Pons (tissue), 1 donor: ENCODE results near the gene TAF11.
"Not testable (repeated sequence)": the region's sequence is repeated elsewhere in the genome, so short reads cannot be mapped to it uniquely, and the experiment has no call there.

Source experiments
- DNase-seq: peaks from one replicate; pipeline ENCODE4 v3.0.0-alpha.2; 2016; ENCODE audit warnings: low spot score

The TAF11 gene

GRCh38 chr6:34887753-34888513 lies at the start of gene TAF11:
Gene TAF11 (minus strand): TSS chr6:34888042. CDS start chr6:34887957, 85 bp downstream.
- peak; percentile 94 for DNase-seq

GRCh38 chr6:34934516-34934915 lies 46.7 kb upstream of the TAF11 start:
- DNase-seq, result peak; percentile 25

- DNase-seq, result not testable (repeated sequence)
Measured at GRCh38 chr6:34932202-34932601, 44.4 kb upstream of the TAF11 start.

- DNase-seq, result no peak
Measured at GRCh38 chr6:34930221-34930620, 42.4 kb upstream of the TAF11 start.

- DNase-seq, result no peak
Measured at GRCh38 chr6:34929241-34929978, 41.6 kb upstream of the TAF11 start.

GRCh38 chr6:34928695-34929094 lies 40.9 kb upstream of the TAF11 start:
- no peak for DNase-seq

- no peak for DNase-seq
Measured at GRCh38 chr6:34928220-34928619, 40.4 kb upstream of the TAF11 start.

GRCh38 chr6:34926655-34927054 lies 38.8 kb upstream of the TAF11 start:
- DNase-seq, result no peak

GRCh38 chr6:34924831-34925625 lies 37.2 kb upstream of the TAF11 start:
- DNase-seq, result no peak

- DNase-seq, result no peak
Measured at GRCh38 chr6:34922177-34922663, 34.4 kb upstream of the TAF11 start.

- no peak for DNase-seq
Measured at GRCh38 chr6:34920097-34920496, 32.3 kb upstream of the TAF11 start.

- DNase-seq, result no peak
Measured at GRCh38 chr6:34919651-34920050, 31.8 kb upstream of the TAF11 start.

- DNase-seq, result peak; percentile 52
Measured at GRCh38 chr6:34917626-34918285, 29.9 kb upstream of the TAF11 start.

- DNase-seq, result no peak
Measured at GRCh38 chr6:34916348-34916967, 28.6 kb upstream of the TAF11 start.

GRCh38 chr6:34914358-34914757 lies 26.5 kb upstream of the TAF11 start:
- DNase-seq, result no peak

- DNase-seq, result no peak
Measured at GRCh38 chr6:34912715-34913464, 25.0 kb upstream of the TAF11 start.

GRCh38 chr6:34911822-34912221 lies 24.0 kb upstream of the TAF11 start:
- DNase-seq, result no peak

GRCh38 chr6:34909320-34909883 lies 21.6 kb upstream of the TAF11 start:
- no peak for DNase-seq

- no peak for DNase-seq
Measured at GRCh38 chr6:34908194-34908593, 20.4 kb upstream of the TAF11 start.

- no peak for DNase-seq
Measured at GRCh38 chr6:34906826-34907225, 19.0 kb upstream of the TAF11 start.
